CD4-positive, alpha-beta T cell (primary cell): ENCODE results near the gene COLQ. TPM values are rescaled to one million over a fixed set of nuclear protein-coding genes. Genes with fewer than 3 reads are reported as not detected.

Experiments used
- ATAC-seq: fragments of 200-7000 bp; cut with Tn5 transposase; one replicate; pipeline ENCODE4 v1.10.0; 2022; ENCODE audit warnings: mild to moderate bottlenecking; ENCODE audit not compliant: poor library complexity
- CTCF ChIA-PET: fragments of 350-600 bp; sonication (Branson Sonifier 250); formaldehyde crosslinking; loops from one replicate; lab custom pipeline; 2021; ENCODE audit warnings: antibody characterized with exemption, inconsistent platforms; lab: Charles Lee
- POLR2A ChIA-PET: fragments of 350-600 bp; sonication (Branson Sonifier 250); formaldehyde crosslinking; loops from one replicate; lab custom pipeline; 2021; ENCODE audit warnings: antibody characterized with exemption, inconsistent platforms; lab: Charles Lee
- DNase-seq, 14 experiments: peaks; one replicate each; pipeline ENCODE4 v3.0.0-alpha.2; 2013 to 2020; ENCODE audit warnings: mixed read lengths in 2 of 14
- H3K27ac ChIP-seq, 2 donors: one replicate each; pipeline versions ENCODE4 v1.5.1 to v1.7.0; 2013; ENCODE audit warnings: low read length in 2 of 2, low read depth in 1 of 2, mild to moderate bottlenecking in 1 of 2
- H3K27me3 ChIP-seq, 2 experiments: 1 replicate in 1 of 2; 2 replicates in 1 of 2; pipeline versions ENCODE4 v1.6.1 to v1.7.0; 2013; ENCODE audit warnings: low read length in 2 of 2, control low read depth in 1 of 2, mild to moderate bottlenecking in 1 of 2, moderate library complexity in 1 of 2; ENCODE audit not compliant: insufficient read depth in 2 of 2, control insufficient read depth in 1 of 2
- H3K36me3 ChIP-seq: one replicate; pipeline ENCODE4 v1.6.1; 2013; ENCODE audit warnings: low read length, control low read depth; ENCODE audit not compliant: insufficient read depth
- H3K4me1 ChIP-seq: one replicate; pipeline ENCODE4 v1.6.1; 2013; ENCODE audit warnings: low read length, control low read depth; ENCODE audit not compliant: insufficient read depth
- H3K4me3 ChIP-seq: one replicate; pipeline ENCODE4 v1.5.1; 2013; ENCODE audit warnings: mild to moderate bottlenecking, low read length, moderate library complexity
- H3K9me3 ChIP-seq, 2 experiments: 1 replicate in 1 of 2; 2 replicates in 1 of 2; pipeline versions ENCODE4 v1.6.1 to v1.7.0; 2013; ENCODE audit warnings: low read length in 2 of 2, mild to moderate bottlenecking in 2 of 2, control low read depth in 1 of 2, moderate library complexity in 1 of 2; ENCODE audit not compliant: control insufficient read depth in 1 of 2, insufficient read depth in 1 of 2
- H3K27ac Mint-ChIP-seq: one replicate; pipeline ENCODE4 v1.8.0; 2020; ENCODE audit warnings: mixed read lengths
- H3K27me3 Mint-ChIP-seq: one replicate; pipeline ENCODE4 v1.8.0; 2021; ENCODE audit warnings: mixed read lengths
- H3K36me3 Mint-ChIP-seq: one replicate; pipeline ENCODE4 v1.8.0; 2021; ENCODE audit warnings: low read depth, mixed read lengths
- H3K4me1 Mint-ChIP-seq: one replicate; pipeline ENCODE4 v1.8.0; 2021; ENCODE audit warnings: low read depth, mixed read lengths
- H3K4me3 Mint-ChIP-seq: one replicate; pipeline ENCODE4 v1.8.0; 2020; ENCODE audit warnings: mild to moderate bottlenecking, mixed read lengths
- H3K9me3 Mint-ChIP-seq: one replicate; pipeline ENCODE4 v1.8.0; 2020; ENCODE audit warnings: mixed read lengths
- CTCF ChIP-seq: fragments of 200-600 bp; IDR thresholded peaks from one replicate; pipeline ENCODE4 v1.8.0; 2022; ENCODE audit warnings: antibody characterized with exemption, mild to moderate bottlenecking
- intact Hi-C, 2 experiments: fragments of 100-400 bp; cut with DNase I in 1 of 2; cut with micrococcal nuclease in 1 of 2; formaldehyde crosslinking; loops; one replicate each; pipeline versions ENCODE4 v1.15.1 to v1.9.0; 2023 to 2025; cut with DNase I, micrococcal nuclease
- total RNA-seq, 174 experiments: library from RNA in 2 of 174; stranded (reverse) in 2 of 174; gene quantifications; one replicate each; pipeline ENCODE4 v1.2.3 and lab custom pipeline; 2021 to 2026

The COLQ gene
- total RNA-seq, 2 experiments from 2014 or later, result 3.5 to 3.7 TPM

DNA sequence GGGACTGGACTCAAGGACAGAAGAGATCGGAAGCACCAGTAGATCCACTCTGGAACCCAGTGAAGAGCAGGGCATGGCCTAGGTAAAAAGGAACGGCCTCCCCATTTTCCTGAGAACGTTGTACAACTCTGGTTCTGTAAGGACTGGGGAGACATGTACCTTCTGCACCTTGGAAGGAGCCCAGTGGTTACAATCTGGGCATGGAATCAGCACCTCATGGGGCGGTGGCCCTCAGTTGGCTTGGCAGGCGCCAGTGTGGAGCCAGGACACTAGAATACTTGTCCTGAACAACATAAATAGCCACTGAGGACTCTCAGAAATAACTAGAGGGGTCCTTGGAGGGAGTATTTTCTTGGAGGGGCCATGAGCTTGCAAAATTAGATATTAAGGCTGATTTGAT, 68.5 kb downstream of the COLQ start:
- no peak overlapping the region for H3K4me3 Mint-ChIP-seq
- CTCF ChIA-PET, result no interaction called here
- peaks cover 11% of the 10 kb centered on the region for H3K36me3 Mint-ChIP-seq
- peaks cover 4% of the 10 kb centered on the region for H3K36me3 ChIP-seq
- H3K27me3 ChIP-seq, result no peaks in the 10 kb centered on the region
- POLR2A ChIA-PET, result no interaction called here
- no peaks in the 10 kb centered on the region for H3K9me3 ChIP-seq
- DNase-seq, result no peak
- no peak for ATAC-seq
- no peaks in the 10 kb centered on the region for H3K9me3 Mint-ChIP-seq
- no peaks in the 10 kb centered on the region for H3K4me1 ChIP-seq
- no peak overlapping the region for H3K27ac Mint-ChIP-seq
- H3K4me3 ChIP-seq, result no peak overlapping the region
- TF ChIP-seq CTCF, result no peak
- no peak overlapping the region for H3K27ac ChIP-seq
- H3K27me3 Mint-ChIP-seq, result no peaks in the 10 kb centered on the region
- intact Hi-C loops, result no loop called here
- H3K4me1 Mint-ChIP-seq, result no peaks in the 10 kb centered on the region

DNA sequence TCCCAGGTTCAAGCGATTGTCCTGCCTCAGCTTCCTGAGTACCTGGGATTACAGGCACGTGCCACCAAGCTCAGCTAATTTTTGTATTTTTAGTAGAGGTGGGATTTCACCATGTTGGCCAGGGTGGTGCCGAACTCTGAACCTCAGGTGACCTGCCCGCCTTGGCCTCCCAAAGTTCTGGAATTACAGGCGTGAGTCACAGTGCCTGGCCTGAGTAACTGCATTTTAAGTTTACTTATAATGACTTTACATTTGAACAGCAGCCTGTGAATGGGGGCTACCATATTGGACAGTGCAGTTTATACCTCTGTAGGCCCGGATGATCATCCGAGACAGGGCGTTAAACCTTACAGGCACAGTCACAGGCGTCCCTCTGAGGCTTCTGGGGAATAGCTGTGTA, 69.3 kb downstream of the COLQ start:
- Histone ChIP-seq H3K27ac (no peak overlapping the region), H3K4me3 (no peak overlapping the region), H3K27me3 (no peaks in the 10 kb centered on the region), H3K9me3 (no peaks in the 10 kb centered on the region), H3K4me1 (no peaks in the 10 kb centered on the region), H3K36me3 (peaks cover 4% of the 10 kb centered on the region)
- no peak for TF ChIP-seq CTCF
- ChIA-PET CTCF (no interaction called here), POLR2A (no interaction called here)
- Mint-ChIP-seq H3K4me3 (no peak overlapping the region), H3K36me3 (peaks cover 11% of the 10 kb centered on the region), H3K27me3 (no peaks in the 10 kb centered on the region), H3K4me1 (no peaks in the 10 kb centered on the region), H3K27ac (no peak overlapping the region), H3K9me3 (no peaks in the 10 kb centered on the region)
- DNase-seq, result no peak
- no peak for ATAC-seq
- intact Hi-C loops, result no loop called here

DNA sequence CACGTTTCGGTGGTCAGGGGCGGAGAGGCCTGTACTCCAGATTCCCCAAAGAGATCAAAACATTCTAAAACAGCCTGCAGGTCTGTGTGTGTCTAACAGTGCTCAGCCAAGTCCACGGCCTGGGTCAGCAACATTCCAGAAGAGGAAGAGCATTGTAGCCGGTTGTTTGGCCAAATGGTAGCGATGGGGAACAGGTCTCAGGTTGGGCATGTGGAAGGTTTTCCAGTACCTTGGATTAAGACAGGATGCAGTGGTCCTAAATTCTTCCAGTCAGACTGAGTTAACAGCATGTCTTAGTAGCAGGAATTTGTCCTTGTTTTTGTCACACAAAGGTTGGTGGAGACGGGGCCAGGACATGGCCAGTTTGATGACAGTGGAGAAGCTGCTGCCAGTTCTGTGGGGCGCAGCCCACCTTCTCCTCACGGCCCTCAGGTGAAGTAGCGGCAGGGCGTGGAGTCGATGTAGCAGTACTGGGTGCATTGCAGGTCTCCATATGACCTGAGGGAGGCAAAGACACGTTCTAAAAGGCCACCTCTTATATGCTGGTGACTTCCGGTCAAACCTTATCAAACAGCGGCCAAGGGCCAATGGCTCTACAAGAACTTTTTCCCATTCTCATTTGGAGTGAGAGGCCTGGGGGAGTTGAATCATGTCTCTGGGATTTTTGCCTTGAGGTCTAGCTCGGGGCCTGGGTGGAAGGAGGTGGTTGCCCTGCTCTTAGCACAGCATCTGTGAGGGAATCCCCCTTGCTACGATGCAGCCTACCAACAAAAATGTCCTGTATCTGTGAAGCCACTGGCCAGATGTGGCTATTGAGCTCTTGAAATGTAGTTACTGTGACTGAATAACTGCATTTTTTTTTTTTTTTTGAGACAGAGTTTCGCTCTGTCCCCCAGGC, 70.0 kb downstream of the COLQ start:
- POLR2A ChIA-PET, result no interaction called here
- H3K27ac ChIP-seq, result no peak overlapping the region
- Mint-ChIP-seq H3K27ac (no peak overlapping the region), H3K9me3 (no peaks in the 10 kb centered on the region), H3K4me3 (no peak overlapping the region), H3K4me1 (no peaks in the 10 kb centered on the region), H3K36me3 (peaks cover 11% of the 10 kb centered on the region), H3K27me3 (no peaks in the 10 kb centered on the region)
- H3K27me3 ChIP-seq, result no peaks in the 10 kb centered on the region
- TF ChIP-seq CTCF, result no peak
- H3K4me3 ChIP-seq, result no peak overlapping the region
- H3K9me3 ChIP-seq, result no peaks in the 10 kb centered on the region
- peaks cover 4% of the 10 kb centered on the region for H3K36me3 ChIP-seq
- CTCF ChIA-PET, result no interaction called here
- no peak for DNase-seq
- no peaks in the 10 kb centered on the region for H3K4me1 ChIP-seq
- ATAC-seq, result no peak
- intact Hi-C loops, result no loop called here
